GM23338 (cell line): Measurements from ENCODE around the gene SMYD1. TPM values are rescaled to one million over a fixed set of nuclear protein-coding genes. Genes with fewer than 3 reads are reported as not detected.

ENCODE experiments used
- ATAC-seq: fragments of 200-7000 bp; cut with Tn5 transposase; 3 replicates; pipeline ENCODE4 v1.9.1; 2020
- DNase-seq: peaks from one replicate; pipeline ENCODE4 v3.0.0-alpha.2; 2015; ENCODE audit warnings: low spot score
- H2AFZ ChIP-seq: fragments of 200-600 bp; sonication (generic); 2 replicates; pipeline ENCODE4 v1.8.0; 2016; ENCODE audit warnings: antibody characterized with exemption, mild to moderate bottlenecking, moderate library complexity
- H3F3A ChIP-seq: fragments of 200-600 bp; sonication (generic); replicated peaks from 2 replicates; pipeline ENCODE4 v1.8.0; 2017; ENCODE audit warnings: antibody characterized with exemption, mixed run types, low read depth
- H3K27ac ChIP-seq: fragments of 200-600 bp; sonication (generic); 2 replicates; pipeline ENCODE4 v1.6.1; 2016; ENCODE audit warnings: low read depth
- H3K27me3 ChIP-seq: fragments of 200-600 bp; sonication (generic); 2 replicates; pipeline ENCODE4 v1.8.0; 2016; ENCODE audit warnings: mild to moderate bottlenecking, mixed run types, moderate library complexity; ENCODE audit not compliant: insufficient read depth
- H3K36me3 ChIP-seq: fragments of 200-600 bp; sonication (generic); 2 replicates; pipeline ENCODE4 v1.8.0; 2016; ENCODE audit warnings: mild to moderate bottlenecking; ENCODE audit not compliant: insufficient read depth
- H3K4me1 ChIP-seq: fragments of 200-600 bp; sonication (generic); 2 replicates; pipeline ENCODE4 v1.8.0; 2016; ENCODE audit warnings: mild to moderate bottlenecking, moderate library complexity; ENCODE audit not compliant: insufficient read depth
- H3K4me2 ChIP-seq: fragments of 200-600 bp; sonication (generic); 2 replicates; pipeline ENCODE4 v1.7.1; 2017; ENCODE audit warnings: mixed run types
- H3K4me3 ChIP-seq: fragments of 200-600 bp; sonication (generic); 2 replicates; pipeline ENCODE4 v1.6.1; 2016; ENCODE audit warnings: mixed run types
- H3K79me2 ChIP-seq: fragments of 200-600 bp; sonication (generic); replicated peaks from 2 replicates; pipeline ENCODE4 v1.8.0; 2017; ENCODE audit warnings: mild to moderate bottlenecking; ENCODE audit not compliant: insufficient read depth
- H3K9me2 ChIP-seq: fragments of 200-600 bp; sonication (generic); 2 replicates; pipeline ENCODE4 v1.8.0; 2017; ENCODE audit not compliant: insufficient read depth
- H4K20me1 ChIP-seq: fragments of 200-600 bp; sonication (generic); replicated peaks from 2 replicates; pipeline ENCODE4 v1.8.0; 2017; ENCODE audit warnings: mild to moderate bottlenecking; ENCODE audit not compliant: insufficient read depth
- H3K27ac Mint-ChIP-seq: 2 replicates; pipeline ENCODE4 v1.8.0; 2020; ENCODE audit warnings: inconsistent platforms, mild to moderate bottlenecking, moderate library complexity, mixed read lengths
- H3K27me3 Mint-ChIP-seq: 3 replicates; pipeline ENCODE4 v1.8.0; 2022; ENCODE audit warnings: low read depth, mild to moderate bottlenecking, moderate library complexity, mixed read lengths, inconsistent platforms; ENCODE audit not compliant: insufficient read depth, poor library complexity
- H3K36me3 Mint-ChIP-seq: 3 replicates; pipeline ENCODE4 v1.8.0; 2021; ENCODE audit warnings: low read depth, mild to moderate bottlenecking, inconsistent platforms, moderate library complexity, mixed read lengths
- H3K4me1 Mint-ChIP-seq: 3 replicates; pipeline ENCODE4 v1.8.0; 2020; ENCODE audit warnings: mild to moderate bottlenecking, inconsistent platforms, mixed read lengths
- H3K4me3 Mint-ChIP-seq: 3 replicates; pipeline ENCODE4 v1.8.0; 2021; ENCODE audit warnings: moderate library complexity, mild to moderate bottlenecking, inconsistent platforms, mixed read lengths
- H3K9me3 Mint-ChIP-seq: 3 replicates; pipeline ENCODE4 v1.8.0; 2020; ENCODE audit warnings: moderate library complexity, mild to moderate bottlenecking, inconsistent platforms, mixed read lengths
- EZH2phosphoT487 ChIP-seq: fragments of 200-600 bp; sonication (generic); IDR thresholded peaks from one replicate; pipeline ENCODE4 v1.8.1; 2018; ENCODE audit warnings: antibody characterized with exemption; ENCODE audit not compliant: unreplicated experiment
- JUNB ChIP-seq: IDR thresholded peaks from one replicate; pipeline ENCODE4 v1.6.1; 2016; ENCODE audit warnings: antibody characterized with exemption; ENCODE audit not compliant: unreplicated experiment
- NANOG ChIP-seq: IDR thresholded peaks from 2 replicates; pipeline ENCODE4 v1.6.1; 2016; ENCODE audit warnings: antibody characterized with exemption, borderline replicate concordance
- POLR2AphosphoS5 ChIP-seq: IDR thresholded peaks from 2 replicates; pipeline ENCODE4 v1.6.1; 2016; ENCODE audit warnings: antibody characterized with exemption, low read depth
- STAT1 ChIP-seq: IDR thresholded peaks from one replicate; pipeline ENCODE4 v1.6.1; 2016; ENCODE audit warnings: antibody characterized with exemption; ENCODE audit not compliant: unreplicated experiment
- ZNF331 ChIP-seq: fragments of 250-450 bp; sonication (Bioruptor Pico); IDR thresholded peaks from 2 replicates; pipeline ENCODE4 v1.5.0; 2020; ENCODE audit warnings: low read depth, mild to moderate bottlenecking, moderate library complexity
- polyA plus RNA-seq: library from polyadenylated mRNA; unstranded; fragments of >200 nt; fragmentation: Nextera tagmentation; extraction: Ambion mirVana; gene quantifications from 2 replicates; pipeline ENCODE4 v1.2.1, GENCODE V29; 2016
- total RNA-seq: library from RNA; depleted of rRNA; stranded (reverse); fragments of >200 nt; shearing (Covaris generic); gene quantifications from 2 replicates; pipeline ENCODE4 v1.2.3, GENCODE V29; 2014
- TF ChIP-seq, protein P1 (sequence below): fragments of 250-450 bp; sonication (Bioruptor Pico); IDR thresholded peaks from 2 replicates; pipeline ENCODE4 v1.5.0; 2020; ENCODE audit warnings: mild to moderate bottlenecking, moderate library complexity
- TF ChIP-seq, protein P2 (sequence below): IDR thresholded peaks from 2 replicates; pipeline ENCODE4 v1.6.1; 2016; ENCODE audit warnings: antibody characterized with exemption

Gene SMYD1
- total and polyA plus RNA-seq, 2 experiments from 2014 or later: 0.07 TPM; not detected in 1

DNA sequence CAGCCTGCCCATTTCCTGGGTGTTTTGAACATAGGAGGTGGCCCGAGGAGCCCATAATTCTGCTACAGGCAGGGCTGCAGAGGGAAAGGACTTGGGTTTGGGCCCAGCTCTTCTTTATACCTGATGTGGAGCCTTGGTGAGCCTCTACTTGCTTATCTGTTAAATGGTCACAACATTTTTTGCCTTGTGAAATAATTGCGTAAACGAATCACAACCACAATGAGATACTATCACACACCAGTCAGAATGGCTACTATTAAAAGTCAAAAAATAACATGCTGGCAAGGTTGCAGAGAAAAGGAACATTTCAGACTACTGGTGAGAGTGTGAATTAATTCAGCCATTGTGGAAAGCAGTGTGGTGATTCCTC lies 64.4 kb downstream of the SMYD1 start (continued):
- TF ChIP-seq, protein P1, sequence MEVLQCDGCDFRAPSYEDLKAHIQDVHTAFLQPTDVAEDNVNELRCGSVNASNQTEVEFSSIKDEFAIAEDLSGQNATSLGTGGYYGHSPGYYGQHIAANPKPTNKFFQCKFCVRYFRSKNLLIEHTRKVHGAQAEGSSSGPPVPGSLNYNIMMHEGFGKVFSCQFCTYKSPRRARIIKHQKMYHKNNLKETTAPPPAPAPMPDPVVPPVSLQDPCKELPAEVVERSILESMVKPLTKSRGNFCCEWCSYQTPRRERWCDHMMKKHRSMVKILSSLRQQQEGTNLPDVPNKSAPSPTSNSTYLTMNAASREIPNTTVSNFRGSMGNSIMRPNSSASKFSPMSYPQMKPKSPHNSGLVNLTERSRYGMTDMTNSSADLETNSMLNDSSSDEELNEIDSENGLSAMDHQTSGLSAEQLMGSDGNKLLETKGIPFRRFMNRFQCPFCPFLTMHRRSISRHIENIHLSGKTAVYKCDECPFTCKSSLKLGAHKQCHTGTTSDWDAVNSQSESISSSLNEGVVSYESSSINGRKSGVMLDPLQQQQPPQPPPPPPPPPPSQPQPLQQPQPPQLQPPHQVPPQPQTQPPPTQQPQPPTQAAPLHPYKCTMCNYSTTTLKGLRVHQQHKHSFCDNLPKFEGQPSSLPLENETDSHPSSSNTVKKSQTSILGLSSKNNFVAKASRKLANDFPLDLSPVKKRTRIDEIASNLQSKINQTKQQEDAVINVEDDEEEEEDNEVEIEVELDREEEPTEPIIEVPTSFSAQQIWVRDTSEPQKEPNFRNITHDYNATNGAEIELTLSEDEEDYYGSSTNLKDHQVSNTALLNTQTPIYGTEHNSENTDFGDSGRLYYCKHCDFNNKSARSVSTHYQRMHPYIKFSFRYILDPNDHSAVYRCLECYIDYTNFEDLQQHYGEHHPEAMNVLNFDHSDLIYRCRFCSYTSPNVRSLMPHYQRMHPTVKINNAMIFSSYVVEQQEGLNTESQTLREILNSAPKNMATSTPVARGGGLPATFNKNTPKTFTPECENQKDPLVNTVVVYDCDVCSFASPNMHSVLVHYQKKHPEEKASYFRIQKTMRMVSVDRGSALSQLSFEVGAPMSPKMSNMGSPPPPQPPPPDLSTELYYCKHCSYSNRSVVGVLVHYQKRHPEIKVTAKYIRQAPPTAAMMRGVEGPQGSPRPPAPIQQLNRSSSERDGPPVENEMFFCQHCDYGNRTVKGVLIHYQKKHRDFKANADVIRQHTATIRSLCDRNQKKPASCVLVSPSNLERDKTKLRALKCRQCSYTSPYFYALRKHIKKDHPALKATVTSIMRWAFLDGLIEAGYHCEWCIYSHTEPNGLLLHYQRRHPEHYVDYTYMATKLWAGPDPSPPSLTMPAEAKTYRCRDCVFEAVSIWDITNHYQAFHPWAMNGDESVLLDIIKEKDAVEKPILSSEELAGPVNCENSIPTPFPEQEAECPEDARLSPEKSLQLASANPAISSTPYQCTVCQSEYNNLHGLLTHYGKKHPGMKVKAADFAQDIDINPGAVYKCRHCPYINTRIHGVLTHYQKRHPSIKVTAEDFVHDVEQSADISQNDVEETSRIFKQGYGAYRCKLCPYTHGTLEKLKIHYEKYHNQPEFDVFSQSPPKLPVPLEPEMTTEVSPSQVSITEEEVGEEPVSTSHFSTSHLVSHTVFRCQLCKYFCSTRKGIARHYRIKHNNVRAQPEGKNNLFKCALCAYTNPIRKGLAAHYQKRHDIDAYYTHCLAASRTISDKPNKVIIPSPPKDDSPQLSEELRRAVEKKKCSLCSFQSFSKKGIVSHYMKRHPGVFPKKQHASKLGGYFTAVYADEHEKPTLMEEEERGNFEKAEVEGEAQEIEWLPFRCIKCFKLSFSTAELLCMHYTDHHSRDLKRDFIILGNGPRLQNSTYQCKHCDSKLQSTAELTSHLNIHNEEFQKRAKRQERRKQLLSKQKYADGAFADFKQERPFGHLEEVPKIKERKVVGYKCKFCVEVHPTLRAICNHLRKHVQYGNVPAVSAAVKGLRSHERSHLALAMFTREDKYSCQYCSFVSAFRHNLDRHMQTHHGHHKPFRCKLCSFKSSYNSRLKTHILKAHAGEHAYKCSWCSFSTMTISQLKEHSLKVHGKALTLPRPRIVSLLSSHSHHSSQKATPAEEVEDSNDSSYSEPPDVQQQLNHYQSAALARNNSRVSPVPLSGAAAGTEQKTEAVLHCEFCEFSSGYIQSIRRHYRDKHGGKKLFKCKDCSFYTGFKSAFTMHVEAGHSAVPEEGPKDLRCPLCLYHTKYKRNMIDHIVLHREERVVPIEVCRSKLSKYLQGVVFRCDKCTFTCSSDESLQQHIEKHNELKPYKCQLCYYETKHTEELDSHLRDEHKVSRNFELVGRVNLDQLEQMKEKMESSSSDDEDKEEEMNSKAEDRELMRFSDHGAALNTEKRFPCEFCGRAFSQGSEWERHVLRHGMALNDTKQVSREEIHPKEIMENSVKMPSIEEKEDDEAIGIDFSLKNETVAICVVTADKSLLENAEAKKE (CRISPR knock-in tag): no peak
- no peak for TF ChIP-seq JUNB

DNA sequence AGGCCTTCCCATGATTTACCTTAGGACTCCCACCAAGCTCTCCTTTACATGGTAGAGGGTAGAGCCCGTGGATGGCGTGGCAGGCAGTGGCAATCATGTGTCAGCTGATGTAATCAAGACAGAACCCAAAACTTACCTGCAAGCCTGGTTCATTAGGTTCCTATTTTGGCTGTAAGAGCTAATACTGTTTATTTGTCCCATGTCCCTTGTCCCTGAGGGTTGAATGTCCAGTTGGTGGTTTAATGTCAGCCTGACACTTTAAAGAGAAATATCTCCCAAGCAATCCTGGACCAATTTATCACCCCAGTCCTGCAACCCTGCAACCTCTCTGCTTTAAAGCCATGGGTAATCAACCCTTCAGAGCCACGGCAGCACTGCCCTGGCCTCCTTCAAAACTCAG lies 66.2 kb downstream of the SMYD1 start:
- Histone ChIP-seq H3K79me2 (no peaks in the 10 kb centered on the region), H3K4me3 (no peak overlapping the region), H3K4me2 (no peak overlapping the region), H3K9me2 (no peaks in the 10 kb centered on the region), H4K20me1 (no peaks in the 10 kb centered on the region), H3K36me3 (no peaks in the 10 kb centered on the region), H3K4me1 (no peaks in the 10 kb centered on the region), H3K27me3 (no peaks in the 10 kb centered on the region), H2AFZ (no peak overlapping the region), H3K27ac (no peak overlapping the region), H3F3A (no peaks in the 10 kb centered on the region)
- ATAC-seq (no peak), DNase-seq (no peak)
- Mint-ChIP-seq H3K36me3 (no peaks in the 10 kb centered on the region), H3K27me3 (peaks cover 1% of the 10 kb centered on the region), H3K4me1 (peaks cover 4% of the 10 kb centered on the region; the same call in 1 of the 3 replicates), H3K4me3 (no peak overlapping the region), H3K9me3 (no peaks in the 10 kb centered on the region), H3K27ac (no peak overlapping the region)
- no peak for TF ChIP-seq POLR2AphosphoS5
- TF ChIP-seq, protein P1 (CRISPR knock-in tag): no peak
- no peak for TF ChIP-seq EZH2phosphoT487
- TF ChIP-seq STAT1: no peak
- no peak for TF ChIP-seq ZNF331 (CRISPR knock-in tag)
- no peak for TF ChIP-seq NANOG
- TF ChIP-seq, protein P2, sequence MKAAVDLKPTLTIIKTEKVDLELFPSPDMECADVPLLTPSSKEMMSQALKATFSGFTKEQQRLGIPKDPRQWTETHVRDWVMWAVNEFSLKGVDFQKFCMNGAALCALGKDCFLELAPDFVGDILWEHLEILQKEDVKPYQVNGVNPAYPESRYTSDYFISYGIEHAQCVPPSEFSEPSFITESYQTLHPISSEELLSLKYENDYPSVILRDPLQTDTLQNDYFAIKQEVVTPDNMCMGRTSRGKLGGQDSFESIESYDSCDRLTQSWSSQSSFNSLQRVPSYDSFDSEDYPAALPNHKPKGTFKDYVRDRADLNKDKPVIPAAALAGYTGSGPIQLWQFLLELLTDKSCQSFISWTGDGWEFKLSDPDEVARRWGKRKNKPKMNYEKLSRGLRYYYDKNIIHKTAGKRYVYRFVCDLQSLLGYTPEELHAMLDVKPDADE: no peak
